ENCODE measurements around the gene PTPRN2.
"Not testable (repeated sequence)": the region's sequence is repeated elsewhere in the genome, so short reads cannot be mapped to it uniquely, and the experiment has no call there.

Gene PTPRN2

DNA sequence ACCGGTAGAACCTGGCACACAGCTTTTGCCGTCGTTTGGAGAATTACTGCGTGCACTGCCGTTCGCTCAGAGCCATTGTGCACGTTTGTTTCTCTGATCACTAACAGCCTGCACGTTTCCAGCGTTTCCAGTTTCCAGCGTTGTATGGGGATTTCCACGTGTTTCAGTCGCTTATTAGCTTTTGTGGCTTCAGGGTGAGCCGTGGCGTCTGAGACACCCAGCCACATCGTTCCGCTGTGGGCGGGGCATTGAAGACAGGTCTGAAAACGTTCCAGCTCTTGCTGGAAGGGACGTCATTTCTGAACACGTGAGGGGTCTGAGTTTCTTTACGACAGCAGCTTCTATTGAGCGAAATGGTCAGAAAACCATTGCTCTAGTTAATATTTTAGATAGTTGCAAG is 1086.0 kb downstream of the PTPRN2 start:
- no peaks in the 10 kb centered on the region for H3K36me3 ChIP-seq (ENCODE audit: insufficient read depth, low read length)
- H3K9me3 ChIP-seq (ENCODE audit: control insufficient read depth, insufficient read depth, low read length) = no peaks in the 10 kb centered on the region
- H3K4me1 ChIP-seq (ENCODE audit: insufficient read depth, low read length) = no peaks in the 10 kb centered on the region
- no peak overlapping the region for H3K9ac ChIP-seq (ENCODE audit: low read depth, low read length)

DNA sequence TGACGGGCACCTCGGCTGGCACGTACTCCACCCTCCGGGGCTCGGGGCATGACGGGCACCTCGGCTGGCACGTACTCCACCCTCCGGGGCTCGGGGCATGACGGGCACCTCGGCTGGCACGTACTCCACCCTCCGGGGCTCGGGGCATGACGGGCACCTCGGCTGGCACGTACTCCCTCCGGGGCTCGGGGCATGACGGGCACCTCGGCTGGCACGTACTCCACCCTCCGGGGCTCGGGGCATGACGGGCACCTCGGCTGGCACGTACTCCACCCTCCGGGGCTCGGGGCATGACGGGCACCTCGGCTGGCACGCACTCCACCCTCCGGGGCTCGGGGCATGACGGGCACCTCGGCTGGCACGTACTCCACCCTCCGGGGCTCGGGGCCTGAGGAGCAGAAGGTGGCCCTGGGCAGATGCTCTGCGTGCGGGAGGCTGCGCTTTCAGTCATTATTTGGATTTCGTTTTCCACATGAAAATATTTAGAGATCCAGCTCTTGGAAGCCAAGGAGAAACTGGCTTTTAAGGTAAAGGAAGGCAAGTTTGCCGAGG is 1086.6 kb downstream of the PTPRN2 start:
- not testable (repeated sequence) for H3K36me3 ChIP-seq (ENCODE audit: insufficient read depth, low read length); H3K9me3 ChIP-seq (ENCODE audit: control insufficient read depth, insufficient read depth, low read length); H3K4me1 ChIP-seq (ENCODE audit: insufficient read depth, low read length); H3K9ac ChIP-seq (ENCODE audit: low read depth, low read length)

DNA sequence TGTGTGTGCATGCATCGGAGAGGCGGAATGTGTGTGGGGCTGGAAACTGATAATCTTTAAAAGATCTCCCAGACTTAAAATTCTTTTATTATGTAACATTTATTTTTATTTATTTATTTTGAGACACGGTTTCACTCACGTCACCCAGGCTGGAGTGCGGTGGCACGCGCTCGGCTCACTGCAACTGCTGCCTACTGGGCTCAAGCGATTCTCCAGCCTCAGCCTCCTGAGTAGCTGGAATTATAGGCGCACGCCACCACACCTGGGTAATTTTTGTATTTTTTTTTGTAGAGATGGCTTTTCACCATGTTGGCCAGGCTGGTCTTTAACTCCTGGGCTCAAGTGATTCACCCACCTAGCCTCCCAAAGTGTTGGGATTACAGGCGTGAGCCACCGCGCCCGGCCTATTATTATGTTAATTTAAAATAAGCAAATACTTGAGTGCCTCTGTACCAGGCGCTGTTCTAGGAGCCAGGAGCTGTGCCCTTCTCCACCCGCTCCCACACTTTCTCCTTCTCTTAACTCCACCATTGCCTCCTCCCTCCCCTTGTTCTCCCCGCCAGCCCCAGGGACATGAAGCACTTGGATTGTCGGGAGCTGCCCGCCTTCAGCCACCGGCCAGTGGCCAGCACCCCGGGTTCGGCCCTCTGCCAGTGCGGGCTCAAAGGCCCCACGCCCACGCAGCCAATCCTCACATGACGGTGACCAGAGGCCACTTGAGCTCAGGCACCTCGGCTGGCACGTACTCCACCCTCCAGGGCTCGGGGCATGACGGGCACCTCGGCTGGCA is 1087.3 kb downstream of the PTPRN2 start:
- H3K9me3 ChIP-seq (ENCODE audit: control insufficient read depth, insufficient read depth, low read length) = no peaks in the 10 kb centered on the region
- H3K36me3 ChIP-seq (ENCODE audit: insufficient read depth, low read length) = no peaks in the 10 kb centered on the region
- no peak overlapping the region for H3K9ac ChIP-seq (ENCODE audit: low read depth, low read length)
- no peaks in the 10 kb centered on the region for H3K4me1 ChIP-seq (ENCODE audit: insufficient read depth, low read length)

DNA sequence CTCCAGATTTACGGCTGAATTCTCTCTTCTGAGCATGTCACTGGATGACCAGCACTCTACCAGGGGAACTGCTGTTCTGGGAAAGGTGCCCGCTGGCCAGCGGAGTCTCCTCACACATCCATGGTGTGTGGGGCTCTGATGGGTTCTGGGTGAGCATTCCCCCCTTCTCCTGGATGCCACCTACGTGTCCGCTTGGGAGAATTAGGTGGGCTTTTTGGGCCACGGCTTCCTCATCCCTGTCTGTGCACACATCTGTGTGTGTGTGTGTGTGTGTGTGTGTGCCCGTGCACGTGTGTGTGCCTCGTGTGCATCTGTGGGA is 1087.8 kb downstream of the PTPRN2 start:
- Histone ChIP-seq H3K9me3 (ENCODE audit: control insufficient read depth, insufficient read depth, low read length) (no peaks in the 10 kb centered on the region), H3K9ac (ENCODE audit: low read depth, low read length) (no peak overlapping the region), H3K36me3 (ENCODE audit: insufficient read depth, low read length) (no peaks in the 10 kb centered on the region), H3K4me1 (ENCODE audit: insufficient read depth, low read length) (no peaks in the 10 kb centered on the region)

DNA sequence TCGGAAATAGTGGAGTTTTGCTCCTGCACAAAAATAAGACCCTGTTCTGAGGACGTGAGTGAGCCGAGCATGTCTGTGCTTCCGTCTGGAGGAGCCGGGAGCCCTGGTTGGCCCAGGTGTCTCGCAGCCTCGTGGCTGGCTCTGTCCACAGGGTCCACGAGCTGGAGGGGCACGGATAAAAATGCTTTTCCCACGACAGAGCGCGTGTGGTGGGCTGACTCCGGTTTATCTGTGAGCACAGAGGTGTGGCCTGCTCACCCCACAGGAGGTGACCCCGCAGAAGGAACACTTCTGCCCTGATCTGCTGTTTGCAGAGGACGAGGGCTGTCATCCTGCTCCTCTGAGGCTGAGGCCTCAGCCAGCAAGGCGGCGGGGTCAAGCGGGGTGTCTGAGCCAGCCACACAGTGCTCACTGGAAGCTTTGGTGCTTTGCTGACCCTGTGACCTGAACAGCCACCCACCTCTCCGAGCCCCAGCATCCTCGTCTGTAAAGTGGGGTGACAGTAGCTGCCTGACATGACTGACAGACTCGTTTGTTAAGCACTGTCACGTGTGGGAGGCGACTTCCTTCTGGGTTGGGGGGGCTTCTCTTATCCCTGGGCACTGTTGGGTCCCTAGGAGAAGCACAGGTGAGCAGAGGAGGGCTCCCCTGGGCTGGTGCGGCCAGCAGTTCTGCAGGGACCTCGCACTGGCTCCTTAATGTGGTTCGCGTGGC is 1088.3 kb downstream of the PTPRN2 start:
- H3K9ac ChIP-seq (ENCODE audit: low read depth, low read length) = no peak overlapping the region

DNA sequence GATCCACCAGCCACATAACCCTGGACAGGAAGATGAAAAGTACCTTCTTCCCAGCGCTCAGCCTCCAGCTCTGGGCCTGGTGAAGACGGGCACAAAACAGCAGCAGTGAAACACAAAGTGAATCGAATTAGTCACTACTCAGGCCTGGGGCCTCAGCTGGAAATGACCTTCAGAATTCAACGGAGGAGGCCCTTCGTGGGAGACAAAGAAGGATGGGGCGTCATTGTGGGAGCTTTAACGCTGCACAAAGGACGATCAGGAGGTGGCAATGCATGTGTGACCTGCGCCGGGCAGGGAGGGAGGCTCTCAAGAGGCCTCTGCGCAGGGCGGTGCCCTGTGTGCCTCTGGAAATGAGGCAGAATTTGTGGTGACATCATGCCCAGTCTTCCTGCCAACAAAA is 1089.0 kb downstream of the PTPRN2 start:
- no peaks in the 10 kb centered on the region for H3K9me3 ChIP-seq (ENCODE audit: control insufficient read depth, insufficient read depth, low read length)
- no peaks in the 10 kb centered on the region for H3K36me3 ChIP-seq (ENCODE audit: insufficient read depth, low read length)
- H3K4me1 ChIP-seq (ENCODE audit: insufficient read depth, low read length) = no peaks in the 10 kb centered on the region
- H3K9ac ChIP-seq (ENCODE audit: low read depth, low read length) = no peak overlapping the region

More for the DNA sequence above, 1088.3 kb downstream of the PTPRN2 start:
- Histone ChIP-seq H3K36me3 (ENCODE audit: insufficient read depth, low read length) (no peaks in the 10 kb centered on the region), H3K9me3 (ENCODE audit: control insufficient read depth, insufficient read depth, low read length) (no peaks in the 10 kb centered on the region), H3K4me1 (ENCODE audit: insufficient read depth, low read length) (no peaks in the 10 kb centered on the region)

DNA sequence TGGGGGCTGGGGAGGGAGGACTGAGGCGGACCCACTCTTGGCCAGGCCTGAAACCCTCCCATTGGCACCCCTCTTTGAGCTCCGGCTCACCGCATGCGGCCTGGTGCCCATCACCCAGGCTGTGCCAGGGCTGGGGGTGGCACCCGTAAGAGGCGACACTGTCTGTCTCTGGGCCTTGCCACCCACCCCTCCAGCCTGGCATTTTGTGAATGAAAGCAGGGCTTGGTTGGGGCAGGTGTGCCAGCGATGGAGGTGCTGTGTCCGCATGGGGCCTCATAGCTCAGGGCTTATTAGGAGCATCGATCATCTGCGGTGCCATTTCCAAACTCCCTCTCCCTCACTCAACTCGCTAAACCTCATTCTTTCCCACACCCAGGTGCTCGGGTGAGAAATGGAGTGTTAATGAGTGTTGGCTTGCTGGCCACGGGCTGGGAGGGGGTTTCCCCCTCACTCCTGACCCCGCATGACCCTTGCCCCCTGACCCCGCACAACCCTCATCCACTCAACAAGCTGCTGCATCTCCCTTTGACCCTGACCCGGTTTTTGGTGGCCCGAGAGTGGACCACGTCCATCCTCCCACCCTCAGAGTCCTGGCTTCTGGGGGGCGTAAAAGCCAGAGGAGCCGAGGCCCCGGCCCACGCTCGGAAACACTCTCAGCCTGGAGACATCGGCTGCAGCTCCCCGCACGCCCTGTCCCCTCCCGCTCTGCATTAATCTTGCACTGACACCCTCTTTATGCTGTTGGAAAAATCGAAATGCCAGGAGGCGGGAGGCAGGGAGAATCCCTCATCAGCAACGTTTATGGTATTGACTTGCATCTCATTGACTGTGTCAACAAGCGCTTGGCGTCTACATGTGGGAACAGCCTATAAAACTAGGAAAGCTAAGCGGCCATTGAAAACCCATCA is 1089.6 kb downstream of the PTPRN2 start:
- Histone ChIP-seq H3K4me1 (ENCODE audit: insufficient read depth, low read length) (no peaks in the 10 kb centered on the region), H3K36me3 (ENCODE audit: insufficient read depth, low read length) (no peaks in the 10 kb centered on the region), H3K9me3 (ENCODE audit: control insufficient read depth, insufficient read depth, low read length) (no peaks in the 10 kb centered on the region), H3K9ac (ENCODE audit: low read depth, low read length) (no peak overlapping the region)

DNA sequence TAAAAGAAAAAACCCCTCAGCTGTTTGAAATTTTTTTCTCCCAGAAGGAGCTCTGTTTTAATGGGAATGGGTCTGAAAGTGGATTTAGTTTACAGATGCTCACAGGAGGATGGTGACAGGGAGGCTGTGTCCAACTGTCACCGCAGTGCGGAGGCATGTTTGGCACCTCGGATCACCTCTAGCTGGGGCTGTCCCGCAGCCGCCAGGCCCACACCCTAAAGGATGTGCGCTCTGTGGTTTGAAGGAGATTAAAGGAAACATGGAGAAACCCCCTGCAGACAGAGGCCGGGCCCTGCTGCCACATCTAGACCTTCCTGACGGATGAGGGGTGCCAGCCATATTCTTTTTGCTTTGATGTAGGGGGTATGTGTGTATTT is 1090.3 kb downstream of the PTPRN2 start:
- H3K9me3 ChIP-seq (ENCODE audit: control insufficient read depth, insufficient read depth, low read length) = no peaks in the 10 kb centered on the region
- H3K4me1 ChIP-seq (ENCODE audit: insufficient read depth, low read length) = no peaks in the 10 kb centered on the region
- no peaks in the 10 kb centered on the region for H3K36me3 ChIP-seq (ENCODE audit: insufficient read depth, low read length)
- H3K9ac ChIP-seq (ENCODE audit: low read depth, low read length) = no peak overlapping the region

DNA sequence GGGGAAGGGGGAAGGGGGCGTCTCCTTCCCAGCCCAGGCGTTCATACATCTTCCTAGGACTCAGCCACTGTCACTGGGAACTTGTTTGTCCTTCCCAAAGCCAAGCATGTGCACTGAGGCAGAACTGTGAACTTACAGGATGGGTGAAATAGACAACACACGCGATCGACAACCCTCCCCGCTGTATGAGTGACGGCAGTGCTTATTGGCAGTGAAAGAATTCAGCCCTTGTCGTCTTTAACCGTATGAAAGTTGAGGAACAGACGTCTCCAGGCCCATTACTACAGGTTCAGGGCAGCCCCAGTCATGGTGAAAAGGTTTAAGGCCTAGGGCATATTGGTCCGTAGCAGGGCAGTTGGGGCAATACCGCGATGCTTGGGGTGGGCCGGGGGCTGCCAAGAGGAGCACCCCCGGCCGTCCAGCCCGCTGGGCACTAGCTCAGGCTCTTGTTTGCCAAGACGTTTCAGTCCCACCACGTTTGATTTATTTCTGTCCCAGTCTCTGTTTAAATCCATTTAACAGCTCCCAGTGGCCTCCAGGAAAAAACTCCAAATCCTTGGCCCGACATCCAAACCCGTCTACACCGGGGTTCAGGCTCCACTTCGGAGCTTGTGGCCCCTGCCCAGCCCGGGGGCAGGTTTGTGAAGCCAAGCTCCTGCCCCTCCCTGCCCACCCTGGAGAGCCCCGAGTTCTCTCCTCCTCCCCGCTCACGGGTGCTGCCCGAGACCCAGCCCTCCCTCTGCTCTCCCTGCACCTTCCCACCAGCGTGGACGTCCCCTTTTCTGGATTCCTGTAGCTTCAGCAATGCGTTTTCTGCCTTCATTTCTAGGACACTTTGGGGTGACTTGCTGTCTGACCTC is 1091.0 kb downstream of the PTPRN2 start:
- no peaks in the 10 kb centered on the region for H3K9me3 ChIP-seq (ENCODE audit: control insufficient read depth, insufficient read depth, low read length)
- H3K36me3 ChIP-seq (ENCODE audit: insufficient read depth, low read length) = no peaks in the 10 kb centered on the region
- H3K9ac ChIP-seq (ENCODE audit: low read depth, low read length) = no peak overlapping the region
- no peaks in the 10 kb centered on the region for H3K4me1 ChIP-seq (ENCODE audit: insufficient read depth, low read length)

DNA sequence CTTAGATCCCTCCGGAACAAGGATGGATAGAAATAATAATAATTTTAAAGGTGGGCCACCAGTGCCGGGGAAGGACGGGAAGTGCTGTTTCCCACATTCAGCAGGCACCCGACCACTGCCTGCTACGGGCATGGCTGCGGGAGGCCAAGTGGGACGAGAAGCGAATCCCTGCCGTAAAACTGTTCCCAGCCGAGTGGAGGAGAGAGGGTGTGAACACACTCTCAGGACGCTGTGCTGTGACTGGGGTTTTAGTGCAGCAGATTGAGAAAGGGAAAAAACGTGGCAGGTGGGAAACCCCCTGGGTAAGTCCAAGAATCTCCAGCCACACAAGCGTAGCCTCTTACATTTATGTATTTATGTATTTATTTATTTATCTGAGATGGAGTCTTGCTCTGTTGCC is 1092.0 kb downstream of the PTPRN2 start:
- H3K36me3 ChIP-seq (ENCODE audit: insufficient read depth, low read length) = no peaks in the 10 kb centered on the region
- no peaks in the 10 kb centered on the region; the same call in 1 of the 2 replicates for H3K9me3 ChIP-seq (ENCODE audit: control insufficient read depth, insufficient read depth, low read length)
- no peak overlapping the region for H3K9ac ChIP-seq (ENCODE audit: low read depth, low read length)
- H3K4me1 ChIP-seq (ENCODE audit: insufficient read depth, low read length) = no peaks in the 10 kb centered on the region

DNA sequence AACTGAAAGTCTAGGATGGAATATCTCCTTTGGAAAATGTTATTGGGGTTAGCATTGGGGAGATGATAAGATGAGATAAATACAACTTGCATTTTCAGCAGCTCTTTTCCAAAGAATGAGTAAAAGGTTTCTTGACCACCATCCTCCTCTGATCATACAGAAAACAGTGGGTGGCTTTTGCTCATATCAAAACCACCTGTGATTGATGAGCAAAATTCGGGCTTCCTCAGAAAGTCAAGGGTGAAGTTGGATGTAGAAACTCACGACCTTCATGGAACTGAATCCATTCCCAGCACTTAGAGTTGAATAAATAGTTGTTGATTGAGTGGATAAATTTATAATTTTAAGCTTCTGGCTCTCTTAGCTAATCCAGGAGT is 1092.5 kb downstream of the PTPRN2 start:
- Histone ChIP-seq H3K4me1 (ENCODE audit: insufficient read depth, low read length) (no peaks in the 10 kb centered on the region), H3K36me3 (ENCODE audit: insufficient read depth, low read length) (no peaks in the 10 kb centered on the region), H3K9ac (ENCODE audit: low read depth, low read length) (no peak overlapping the region), H3K9me3 (ENCODE audit: control insufficient read depth, insufficient read depth, low read length) (no peaks in the 10 kb centered on the region; the same call in 1 of the 2 replicates)

DNA sequence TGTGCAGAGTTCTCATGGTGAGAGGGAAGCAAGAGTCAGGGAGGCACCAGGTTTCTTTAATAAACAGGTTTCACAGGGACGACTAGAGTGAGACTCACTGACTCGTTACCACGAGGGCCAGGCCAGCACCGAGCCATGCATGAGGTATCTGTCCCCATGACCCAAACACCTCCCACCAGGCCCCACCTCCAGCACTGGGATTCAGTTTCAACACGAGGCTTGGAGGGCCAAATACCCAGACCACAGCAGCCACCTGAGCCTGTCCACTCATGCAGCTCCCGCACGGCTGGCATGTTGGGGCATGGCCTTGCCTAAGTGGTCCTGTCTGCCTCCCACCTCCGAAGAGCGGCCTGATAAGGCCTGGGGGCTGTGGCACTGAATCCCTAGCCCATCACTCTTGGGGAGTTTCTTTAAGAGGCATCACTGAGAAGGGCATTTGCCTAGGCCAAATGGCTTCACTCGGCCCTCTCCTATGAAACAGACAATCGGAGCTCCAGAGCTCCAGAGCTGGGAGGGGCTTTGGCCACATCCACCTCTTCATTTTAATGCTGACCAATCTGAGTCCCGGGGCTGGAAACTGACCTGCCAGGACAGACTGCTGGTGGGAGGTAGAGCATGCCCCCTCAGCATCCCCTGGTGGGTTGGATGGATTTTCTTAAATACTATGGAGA is 1093.0 kb downstream of the PTPRN2 start:
- no peaks in the 10 kb centered on the region for H3K36me3 ChIP-seq (ENCODE audit: insufficient read depth, low read length)
- H3K9me3 ChIP-seq (ENCODE audit: control insufficient read depth, insufficient read depth, low read length) = no peaks in the 10 kb centered on the region; the same call in 1 of the 2 replicates
- no peak overlapping the region for H3K9ac ChIP-seq (ENCODE audit: low read depth, low read length)
- no peaks in the 10 kb centered on the region for H3K4me1 ChIP-seq (ENCODE audit: insufficient read depth, low read length)

DNA sequence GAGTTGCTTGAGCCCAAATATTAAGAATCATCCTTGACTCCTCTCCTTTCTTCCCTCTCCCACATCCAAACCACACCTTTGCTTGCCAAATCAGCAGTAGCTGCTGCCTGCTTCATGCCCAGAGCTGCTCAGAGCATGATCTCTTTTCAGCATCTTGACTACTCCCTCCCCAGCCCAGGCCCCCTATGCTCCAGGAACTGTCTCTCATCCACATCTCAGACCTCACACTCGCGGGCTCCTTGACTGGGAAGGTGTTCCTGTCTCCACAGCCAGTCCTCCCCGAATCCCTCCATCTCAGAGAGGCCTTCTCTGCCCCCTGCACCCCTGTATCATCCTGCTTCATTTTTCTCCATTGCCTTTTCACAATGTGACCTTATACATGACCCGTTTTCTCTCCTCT is 1093.8 kb downstream of the PTPRN2 start:
- Histone ChIP-seq H3K36me3 (ENCODE audit: insufficient read depth, low read length) (no peaks in the 10 kb centered on the region), H3K9ac (ENCODE audit: low read depth, low read length) (no peak overlapping the region), H3K4me1 (ENCODE audit: insufficient read depth, low read length) (no peaks in the 10 kb centered on the region), H3K9me3 (ENCODE audit: control insufficient read depth, insufficient read depth, low read length) (no peaks in the 10 kb centered on the region; the same call in 1 of the 2 replicates)

All from ES-I3 (cell line).